ENCODE data around the gene YIPF6. TPM values are rescaled to one million over a fixed set of nuclear protein-coding genes. Genes with fewer than 3 reads are reported as not detected.

YIPF6 gene
- total RNA-seq, 1 experiment from 2014 or later, result 43.3 TPM

- TF ChIP-seq CTCF (IDR thresholded peaks at IDR 0.05 in 2 of 3, conservative IDR thresholded peaks at IDR 0.05 in 1 of 3; ENCODE audit: borderline replicate concordance in 1 of 3, insufficient read depth in 1 of 3, low read depth in 2 of 3, low read length in 2 of 3), result no peak
Measured at GRCh38 chrX:68584221-68584620, 85.4 kb downstream of the YIPF6 start (continued).

Other genes with a start within 250 kb of the YIPF6 start
- gene OPHN1, start 65.6 kb upstream of the YIPF6 start, total RNA-seq (2021; ENCODE audit: unreplicated experiment), result 2.9 TPM
- gene STARD8, start 148.6 kb downstream of the YIPF6 start, total RNA-seq (2021; ENCODE audit: unreplicated experiment), result 5.4 TPM